GM12891 (cell line): ENCODE results near the gene TRIM27.

Source experiments
- PAX5 ChIP-seq: IDR thresholded peaks from 2 replicates; pipeline ENCODE4 v1.6.1; 2011; ENCODE audit warnings: low read length, moderate library complexity, mild to moderate bottlenecking; ENCODE audit not compliant: insufficient read depth, severe bottlenecking
- POLR2A ChIP-seq: IDR thresholded peaks from 2 replicates; pipeline ENCODE4 v1.6.1; 2011; ENCODE audit warnings: low read depth, low read length, control low read depth
- POLR2AphosphoS5 ChIP-seq: IDR thresholded peaks from 2 replicates; pipeline ENCODE4 v1.6.1; 2011; ENCODE audit warnings: low read depth, low read length, control low read depth
- POU2F2 ChIP-seq: IDR thresholded peaks from 2 replicates; pipeline ENCODE4 v1.6.1; 2011; ENCODE audit warnings: low read depth, mild to moderate bottlenecking, control low read depth, low read length, moderate library complexity
- SPI1 ChIP-seq: IDR thresholded peaks from 2 replicates; pipeline ENCODE4 v1.6.1; 2011; ENCODE audit warnings: low read depth, low read length, control low read depth
- TAF1 ChIP-seq: IDR thresholded peaks from 2 replicates; pipeline ENCODE4 v1.6.1; 2011; ENCODE audit warnings: low read depth, low read length, control low read depth

DNA sequence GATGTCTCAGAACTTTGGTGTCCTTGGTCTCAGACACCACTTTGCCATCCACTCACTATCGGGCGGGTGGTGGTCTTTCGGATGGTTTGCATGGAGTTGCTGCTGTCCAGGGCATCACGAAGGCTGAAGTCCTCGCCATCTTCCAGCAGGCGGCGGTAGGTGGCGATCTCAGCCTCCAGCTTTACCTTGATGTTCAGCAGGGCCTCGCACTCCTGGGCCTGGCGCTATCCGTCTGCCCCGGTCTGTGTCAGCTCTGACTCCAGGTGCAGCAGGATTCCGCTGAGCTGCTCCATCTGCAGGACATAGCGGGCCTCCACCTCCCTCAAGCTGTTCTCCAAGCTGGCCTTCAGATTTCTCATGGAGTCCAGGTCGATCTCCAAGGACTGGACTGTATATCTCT is 45.3 kb upstream of the TRIM27 start:
- TF ChIP-seq POLR2A (no peak), TAF1 (no peak), POLR2AphosphoS5 (no peak), POU2F2 (no peak), PAX5 (no peak), SPI1 (no peak)
